Esophagus muscularis mucosa (tissue), 4 donors: ENCODE data around the gene RNF220. TPM values are rescaled to one million over a fixed set of nuclear protein-coding genes. Genes with fewer than 3 reads are reported as not detected.
A peak's percentile ranks its signal among the peaks of the same experiment; 100 is the strongest.

Experiments
- DNase-seq: peaks from one replicate; pipeline ENCODE4 v3.0.0-alpha.2; 2017; ENCODE audit errors: extremely low spot score
- H3K27ac ChIP-seq, 4 donors: fragments of 200-600 bp; sonication (generic); replicated peaks in 1 of 4; 1 replicate in 3 of 4; 2 replicates in 1 of 4; pipeline ENCODE4 v1.5.1; 2016 to 2019; ENCODE audit warnings: mild to moderate bottlenecking in 1 of 4
- H3K27me3 ChIP-seq, 4 donors: fragments of 200-600 bp; sonication (generic); one replicate each; pipeline versions ENCODE4 v1.5.1 to v1.6.0; 2016 to 2019
- H3K36me3 ChIP-seq, 4 donors: fragments of 200-600 bp; sonication (generic); one replicate each; pipeline ENCODE4 v1.5.1; 2016 to 2019
- H3K4me1 ChIP-seq, 4 donors: fragments of 200-600 bp; sonication (generic); one replicate each; pipeline ENCODE4 v1.5.1; 2016 to 2019
- H3K4me3 ChIP-seq, 4 donors: fragments of 200-600 bp; sonication (generic); 1 replicate in 2 of 4; 2 replicates in 2 of 4; pipeline ENCODE4 v1.5.1; 2016 to 2019; ENCODE audit warnings: mild to moderate bottlenecking in 4 of 4, moderate library complexity in 1 of 4
- H3K9me3 ChIP-seq, 4 donors: fragments of 200-600 bp; sonication (generic); 1 replicate in 3 of 4; 2 replicates in 1 of 4; pipeline ENCODE4 v1.5.1; 2016 to 2019
- EP300 ChIP-seq: sonication (generic); formaldehyde crosslinking; IDR thresholded peaks from one replicate; pipeline ENCODE4 v1.6.1; 2017; ENCODE audit warnings: antibody characterized with exemption
- POLR2A ChIP-seq: fragments of 450-650 bp; IDR thresholded peaks from one replicate; pipeline ENCODE4 v1.6.1; 2017; ENCODE audit warnings: antibody characterized with exemption, moderate library complexity, mild to moderate bottlenecking, low read depth
- POLR2AphosphoS5 ChIP-seq, 2 donors: sonication (generic); formaldehyde crosslinking; IDR thresholded peaks; one replicate each; pipeline ENCODE4 v1.6.1; 2017; ENCODE audit warnings: antibody characterized with exemption in 2 of 2
- WGBS: methylation state at CpG from one replicate; pipeline ENCODE4 v1.1.5; 2018; 5-methylcytosine and 5-hydroxymethylcytosine counted together
- intact Hi-C: fragments of 100-400 bp; cut with DNase I; formaldehyde crosslinking; loops from one replicate; pipeline ENCODE4 v1.15.1; 2023
- total RNA-seq, 4 donors: library from RNA; depleted of rRNA; stranded (reverse); fragments of >200 nt; gene quantifications; one replicate each; pipeline versions ENCODE4 v1.1.0 to v1.2.1, GENCODE V29; 2016
- TF ChIP-seq, protein P1 (sequence below), 3 experiments: fragments of 200-600 bp in 2 of 3; fragments of 450-650 bp in 1 of 3; sonication (generic) in 2 of 3; IDR thresholded peaks; one replicate each; pipeline ENCODE4 v1.5.1; 2017 to 2019; ENCODE audit warnings: antibody characterized with exemption in 3 of 3, mild to moderate bottlenecking in 2 of 3, moderate library complexity in 1 of 3

Gene RNF220
- total RNA-seq, 4 donors from 2014 or later: 112 to 157 (median 126) TPM

DNA sequence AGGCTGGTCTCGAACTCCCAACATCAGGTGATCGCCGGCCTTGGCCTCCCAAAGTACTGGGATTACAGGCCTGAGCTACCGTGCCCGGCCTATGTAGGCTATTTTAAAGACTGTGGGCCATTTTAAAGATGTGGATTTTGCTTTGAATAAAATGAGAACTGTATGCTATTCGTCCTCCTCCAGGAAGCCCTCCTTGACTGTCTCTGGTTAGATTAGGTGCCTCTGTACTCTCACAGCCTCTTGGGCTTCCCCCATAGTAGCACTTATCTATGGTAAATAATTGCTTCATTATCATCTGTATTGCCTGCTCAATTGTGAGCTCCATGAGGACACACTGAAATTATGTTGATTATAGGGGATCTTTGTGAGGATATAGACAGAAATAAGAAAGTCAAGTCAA lies 29.5 kb upstream of the RNF220 start:
- Histone ChIP-seq H3K4me1 (no peaks in the 10 kb centered on the region), H3K36me3 (no peaks in the 10 kb centered on the region), H3K4me3 (no peak overlapping the region), H3K27ac (no peak overlapping the region), H3K27me3 (no peaks in the 10 kb centered on the region), H3K9me3 (no peaks in the 10 kb centered on the region)
- WGBS: 97% methylated on average over 6 of the region's 6 CpGs
- no peak for DNase-seq
- intact Hi-C loops: no loop called here
- TF ChIP-seq EP300 (no peak), POLR2A (no peak), POLR2AphosphoS5 (IDR thresholded peaks at IDR 0.05) (no peak)
- TF ChIP-seq, protein P1, sequence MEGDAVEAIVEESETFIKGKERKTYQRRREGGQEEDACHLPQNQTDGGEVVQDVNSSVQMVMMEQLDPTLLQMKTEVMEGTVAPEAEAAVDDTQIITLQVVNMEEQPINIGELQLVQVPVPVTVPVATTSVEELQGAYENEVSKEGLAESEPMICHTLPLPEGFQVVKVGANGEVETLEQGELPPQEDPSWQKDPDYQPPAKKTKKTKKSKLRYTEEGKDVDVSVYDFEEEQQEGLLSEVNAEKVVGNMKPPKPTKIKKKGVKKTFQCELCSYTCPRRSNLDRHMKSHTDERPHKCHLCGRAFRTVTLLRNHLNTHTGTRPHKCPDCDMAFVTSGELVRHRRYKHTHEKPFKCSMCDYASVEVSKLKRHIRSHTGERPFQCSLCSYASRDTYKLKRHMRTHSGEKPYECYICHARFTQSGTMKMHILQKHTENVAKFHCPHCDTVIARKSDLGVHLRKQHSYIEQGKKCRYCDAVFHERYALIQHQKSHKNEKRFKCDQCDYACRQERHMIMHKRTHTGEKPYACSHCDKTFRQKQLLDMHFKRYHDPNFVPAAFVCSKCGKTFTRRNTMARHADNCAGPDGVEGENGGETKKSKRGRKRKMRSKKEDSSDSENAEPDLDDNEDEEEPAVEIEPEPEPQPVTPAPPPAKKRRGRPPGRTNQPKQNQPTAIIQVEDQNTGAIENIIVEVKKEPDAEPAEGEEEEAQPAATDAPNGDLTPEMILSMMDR (IDR thresholded peaks at IDR 0.05): no peak

DNA sequence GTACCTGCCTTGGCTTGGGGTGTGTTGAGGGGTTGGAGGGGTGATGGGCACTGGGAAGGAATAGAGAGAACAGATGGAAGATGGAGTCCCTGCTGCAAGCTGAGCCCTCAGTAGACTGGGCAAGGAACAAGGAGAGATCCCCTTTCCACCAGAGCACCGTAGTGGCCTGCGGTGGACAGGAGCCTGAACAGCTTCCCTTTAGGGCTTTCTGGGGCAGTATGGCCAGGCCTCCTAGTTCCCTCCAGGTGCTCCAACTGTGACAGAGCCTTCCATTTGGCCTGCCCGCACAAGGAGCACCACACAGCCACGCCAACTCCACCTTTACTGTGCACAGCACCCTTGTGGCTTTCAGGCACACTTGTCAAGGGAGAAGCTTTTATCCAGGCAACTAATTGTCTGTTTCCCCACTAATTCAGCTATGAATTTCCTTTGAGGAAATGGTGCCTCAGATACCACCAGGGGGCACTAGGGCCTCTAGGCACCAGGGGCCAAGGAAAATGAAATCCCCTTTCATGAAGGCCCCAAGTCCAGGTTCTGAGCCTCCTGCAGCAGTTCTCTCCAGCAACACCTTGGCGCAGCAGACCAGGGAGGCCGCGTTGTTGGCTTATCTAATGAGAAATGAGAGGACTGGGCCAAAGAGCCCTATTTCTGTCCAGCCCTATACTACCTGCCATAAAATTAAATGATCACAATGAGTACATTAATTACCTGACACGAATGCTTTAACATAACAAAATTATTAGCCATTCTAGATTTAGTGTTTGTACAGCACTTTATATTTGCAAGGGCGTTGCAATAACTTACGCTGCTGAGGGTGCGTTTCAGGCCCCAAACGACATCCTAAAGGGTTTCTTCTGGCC lies 26.9 kb upstream of the RNF220 start:
- Histone ChIP-seq H3K36me3 (no peaks in the 10 kb centered on the region), H3K4me1 (no peaks in the 10 kb centered on the region), H3K27me3 (no peaks in the 10 kb centered on the region), H3K9me3 (no peaks in the 10 kb centered on the region), H3K27ac (no peak overlapping the region), H3K4me3 (no peak overlapping the region)
- intact Hi-C loops: loop anchor here (2.0 kb wide), 1 partner anchor 217 kb away; no protein-coding TSS in a partner anchor
- TF ChIP-seq POLR2AphosphoS5 (IDR thresholded peaks at IDR 0.05): no peak
- TF ChIP-seq, protein P1 (IDR thresholded peaks at IDR 0.05): peak; percentile 55 to 70 (median 59)
- DNase-seq: no peak
- WGBS: 69% methylated on average over 9 of the region's 12 CpGs

DNA sequence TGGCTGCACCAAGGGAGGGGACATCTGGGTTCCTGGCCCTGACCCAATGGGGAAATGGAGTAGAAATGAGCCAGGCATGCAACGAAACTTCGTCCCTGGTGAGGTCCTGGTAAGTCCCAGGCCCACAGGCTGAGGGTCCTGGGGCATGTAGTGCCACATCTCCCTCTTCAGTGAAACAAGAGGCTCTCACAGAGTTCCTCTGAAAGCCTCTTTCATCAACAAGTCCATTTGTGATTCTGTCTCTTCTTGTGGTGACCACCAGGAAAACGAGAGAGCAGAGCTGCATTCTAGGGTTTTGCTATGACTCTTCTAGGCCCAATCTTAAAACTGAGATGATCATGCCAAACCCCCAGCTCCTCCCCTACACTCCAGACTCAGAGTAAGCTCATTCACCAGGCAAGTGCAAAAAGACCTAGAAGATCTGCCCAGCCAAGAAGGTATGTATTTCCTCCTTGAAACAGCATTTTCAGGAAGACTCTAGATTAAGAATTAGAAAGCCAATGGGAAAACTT lies 24.3 kb upstream of the RNF220 start:
- H3K27ac ChIP-seq: no peak overlapping the region
- no peak overlapping the region for H3K4me3 ChIP-seq
- no peak for TF ChIP-seq POLR2AphosphoS5 (IDR thresholded peaks at IDR 0.05)
- TF ChIP-seq, protein P1 (IDR thresholded peaks at IDR 0.05): no peak
- TF ChIP-seq POLR2A: no peak
- TF ChIP-seq EP300: no peak
- 79% methylated on average over 1 of the region's 3 CpGs for WGBS
- intact Hi-C loops: no loop called here
- no peaks in the 10 kb centered on the region for H3K4me1 ChIP-seq
- H3K27me3 ChIP-seq: peaks cover 0 to under 1% (median 0%) of the 10 kb centered on the region in 4 donors
- H3K9me3 ChIP-seq: no peaks in the 10 kb centered on the region
- no peak for DNase-seq
- no peaks in the 10 kb centered on the region for H3K36me3 ChIP-seq

DNA sequence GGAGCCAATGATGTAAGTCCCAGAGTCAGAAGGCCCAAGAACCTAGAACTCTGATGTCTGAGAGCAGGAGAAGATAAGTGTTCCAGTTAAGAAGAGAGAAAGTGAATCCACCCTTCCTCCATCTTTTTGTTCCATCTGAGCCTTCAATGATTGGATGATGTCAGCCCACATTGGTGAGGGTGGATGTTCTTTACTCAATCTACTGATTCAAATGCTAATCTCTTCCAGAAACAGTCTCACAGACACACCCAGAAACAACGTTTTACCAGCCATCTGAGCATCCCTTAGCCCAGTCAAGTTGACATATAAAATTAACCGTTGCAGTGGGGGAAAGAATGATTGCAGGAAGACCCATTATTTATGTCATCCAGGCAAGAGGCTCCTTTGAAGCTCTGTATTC lies 16.5 kb upstream of the RNF220 start:
- no peak overlapping the region for H3K27ac ChIP-seq
- 70% methylated on average over 2 of the region's 2 CpGs for WGBS
- no peak overlapping the region for H3K4me3 ChIP-seq
- DNase-seq: no peak
- H3K36me3 ChIP-seq: no peaks in the 10 kb centered on the region
- intact Hi-C loops: no loop called here
- H3K27me3 ChIP-seq: peaks cover 0 to 31% (median 0%) of the 10 kb centered on the region in 4 donors
- TF ChIP-seq POLR2A (no peak), POLR2AphosphoS5 (IDR thresholded peaks at IDR 0.05) (no peak), EP300 (no peak)
- TF ChIP-seq, protein P1 (IDR thresholded peaks at IDR 0.05): no peak
- H3K4me1 ChIP-seq: no peaks in the 10 kb centered on the region
- no peaks in the 10 kb centered on the region for H3K9me3 ChIP-seq
